ENCODE measurements around the gene ZDHHC14.

Gene ZDHHC14

DNA sequence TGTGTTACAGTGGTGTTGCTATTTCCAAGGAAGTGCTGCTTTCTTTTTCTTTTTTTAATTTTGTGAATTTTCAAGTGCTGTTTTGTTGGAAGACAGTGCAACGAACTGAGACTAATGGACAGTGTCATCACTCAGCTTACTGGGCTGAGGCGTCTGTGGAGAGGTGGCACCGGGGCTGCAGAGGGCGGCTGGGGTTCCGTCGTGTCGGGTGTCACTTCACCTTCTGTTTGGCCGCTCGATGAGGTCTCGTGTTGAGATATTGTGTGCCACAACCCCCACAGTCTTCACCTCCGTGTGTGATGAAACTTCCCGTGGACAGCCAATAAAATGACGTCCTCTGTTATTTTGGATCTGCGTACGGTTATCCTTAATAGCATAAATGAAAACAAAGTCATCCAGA lies 292.6 kb downstream of the ZDHHC14 start:
- Mint-ChIP-seq H3K27ac (no peak overlapping the region), H3K4me3 (no peak overlapping the region), H3K4me1 (peaks cover 18% of the 10 kb centered on the region), H3K9me3 (no peaks in the 10 kb centered on the region), H3K36me3 (no peaks in the 10 kb centered on the region), H3K27me3 (no peaks in the 10 kb centered on the region)

- Mint-ChIP-seq H3K27me3 (no peaks in the 10 kb centered on the region), H3K4me1 (peaks cover 17% of the 10 kb centered on the region), H3K9me3 (no peaks in the 10 kb centered on the region), H3K4me3 (no peak overlapping the region), H3K27ac (no peak overlapping the region), H3K36me3 (no peaks in the 10 kb centered on the region)
Observed at GRCh38 chr6:157674061-157674460, 293.1 kb downstream of the ZDHHC14 start.

GRCh38 chr6:157675831-157676230 lies 294.8 kb downstream of the ZDHHC14 start:
- Mint-ChIP-seq H3K36me3 (no peaks in the 10 kb centered on the region), H3K27ac (no peak overlapping the region)

GRCh38 chr6:157676241-157676640 lies 295.3 kb downstream of the ZDHHC14 start:
- Mint-ChIP-seq H3K4me3 (no peak overlapping the region), H3K27me3 (no peaks in the 10 kb centered on the region), H3K4me1 (no peaks in the 10 kb centered on the region), H3K27ac (no peak overlapping the region), H3K9me3 (no peaks in the 10 kb centered on the region), H3K36me3 (no peaks in the 10 kb centered on the region)

More at GRCh38 chr6:157675831-157676230, 294.8 kb downstream of the ZDHHC14 start:
- peaks cover 3% of the 10 kb centered on the region for H3K4me1 Mint-ChIP-seq
- no peaks in the 10 kb centered on the region for H3K27me3 Mint-ChIP-seq
- H3K9me3 Mint-ChIP-seq, result no peaks in the 10 kb centered on the region
- no peak overlapping the region for H3K4me3 Mint-ChIP-seq

GRCh38 chr6:157677235-157677634 lies 296.2 kb downstream of the ZDHHC14 start:
- H3K4me3 Mint-ChIP-seq, result no peak overlapping the region
- no peaks in the 10 kb centered on the region for H3K27me3 Mint-ChIP-seq
- no peaks in the 10 kb centered on the region for H3K9me3 Mint-ChIP-seq
- no peak overlapping the region for H3K27ac Mint-ChIP-seq
- H3K4me1 Mint-ChIP-seq, result no peaks in the 10 kb centered on the region
- H3K36me3 Mint-ChIP-seq, result no peaks in the 10 kb centered on the region

- H3K27ac Mint-ChIP-seq, result no peak overlapping the region
- no peaks in the 10 kb centered on the region for H3K27me3 Mint-ChIP-seq
- H3K36me3 Mint-ChIP-seq, result no peaks in the 10 kb centered on the region
- H3K9me3 Mint-ChIP-seq, result no peaks in the 10 kb centered on the region
- no peak overlapping the region for H3K4me3 Mint-ChIP-seq
- no peaks in the 10 kb centered on the region for H3K4me1 Mint-ChIP-seq
Observed at GRCh38 chr6:157679605-157680580, 298.9 kb downstream of the ZDHHC14 start.

GRCh38 chr6:157681041-157681650 lies 300.2 kb downstream of the ZDHHC14 start:
- no peaks in the 10 kb centered on the region for H3K36me3 Mint-ChIP-seq

GRCh38 chr6:157682856-157683481 lies 302.0 kb downstream of the ZDHHC14 start:
- H3K36me3 Mint-ChIP-seq, result no peaks in the 10 kb centered on the region
- H3K4me1 Mint-ChIP-seq, result no peaks in the 10 kb centered on the region
- no peak overlapping the region for H3K27ac Mint-ChIP-seq
- no peaks in the 10 kb centered on the region for H3K9me3 Mint-ChIP-seq
- no peak overlapping the region for H3K4me3 Mint-ChIP-seq
- no peaks in the 10 kb centered on the region for H3K27me3 Mint-ChIP-seq

More at GRCh38 chr6:157681041-157681650, 300.2 kb downstream of the ZDHHC14 start:
- Mint-ChIP-seq H3K4me1 (no peaks in the 10 kb centered on the region), H3K9me3 (no peaks in the 10 kb centered on the region), H3K4me3 (no peak overlapping the region), H3K27ac (no peak overlapping the region), H3K27me3 (no peaks in the 10 kb centered on the region)

DNA sequence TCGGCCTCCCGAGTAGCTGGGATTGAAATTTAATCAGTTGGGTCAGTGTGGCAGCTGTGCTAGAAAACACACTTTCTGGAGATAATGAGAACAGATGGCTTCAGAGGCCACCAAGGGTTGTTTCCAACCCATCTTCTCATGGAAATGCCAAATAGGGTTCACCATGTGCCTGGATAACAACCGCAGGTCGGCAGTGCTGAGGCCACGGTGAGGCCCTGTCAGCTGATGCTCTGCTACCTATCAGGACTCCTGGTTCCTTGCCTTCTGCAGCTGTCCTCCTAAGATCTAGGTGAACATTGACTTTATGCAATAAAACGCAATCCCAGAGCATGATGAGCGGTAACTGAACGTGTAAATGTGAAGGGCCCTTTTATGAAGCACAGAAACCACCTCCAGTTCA lies 302.7 kb downstream of the ZDHHC14 start:
- no peaks in the 10 kb centered on the region for H3K36me3 Mint-ChIP-seq
- H3K27me3 Mint-ChIP-seq, result no peaks in the 10 kb centered on the region
- no peak overlapping the region for H3K4me3 Mint-ChIP-seq
- no peaks in the 10 kb centered on the region for H3K4me1 Mint-ChIP-seq
- H3K27ac Mint-ChIP-seq, result no peak overlapping the region
- H3K9me3 Mint-ChIP-seq, result no peaks in the 10 kb centered on the region

DNA sequence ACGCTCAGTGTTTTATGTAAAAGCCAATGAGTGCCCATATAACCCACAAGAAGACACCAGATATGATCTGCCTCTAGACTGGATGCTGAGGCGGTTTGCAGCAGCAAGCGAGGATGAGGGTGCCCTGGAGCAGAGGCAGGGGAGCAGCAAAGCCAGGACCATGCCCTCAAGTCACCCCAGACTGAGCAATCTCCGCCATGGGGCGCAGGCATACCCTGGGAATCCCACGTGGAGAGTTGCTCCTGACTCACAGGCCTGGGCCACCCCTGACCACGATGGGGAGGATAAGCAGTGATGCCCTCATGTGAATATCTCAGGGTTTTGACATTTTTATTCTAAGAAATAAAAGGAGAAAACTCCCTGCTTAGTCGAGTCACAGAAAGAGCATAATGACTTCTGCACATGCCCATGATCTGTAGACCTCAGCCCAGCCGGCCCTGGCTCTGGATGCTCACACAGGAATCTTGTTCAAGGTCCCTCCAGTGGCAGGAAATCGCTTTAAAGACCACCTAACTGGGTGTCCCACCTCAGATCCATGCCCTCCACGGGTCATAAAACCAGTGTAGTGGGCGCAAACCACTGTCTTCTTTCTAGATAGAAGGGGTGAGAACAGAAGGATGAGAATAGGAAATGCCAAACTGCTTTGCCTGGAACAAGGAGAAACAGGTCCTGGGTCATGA lies 303.8 kb downstream of the ZDHHC14 start:
- Mint-ChIP-seq H3K27me3 (no peaks in the 10 kb centered on the region), H3K36me3 (no peaks in the 10 kb centered on the region), H3K4me3 (no peak overlapping the region), H3K9me3 (no peaks in the 10 kb centered on the region), H3K4me1 (no peaks in the 10 kb centered on the region), H3K27ac (no peak overlapping the region)

- Mint-ChIP-seq H3K4me1 (no peaks in the 10 kb centered on the region), H3K9me3 (no peaks in the 10 kb centered on the region), H3K27ac (no peak overlapping the region), H3K4me3 (no peak overlapping the region), H3K27me3 (no peaks in the 10 kb centered on the region), H3K36me3 (no peaks in the 10 kb centered on the region)
Observed at GRCh38 chr6:157685596-157686280, 304.7 kb downstream of the ZDHHC14 start.

DNA sequence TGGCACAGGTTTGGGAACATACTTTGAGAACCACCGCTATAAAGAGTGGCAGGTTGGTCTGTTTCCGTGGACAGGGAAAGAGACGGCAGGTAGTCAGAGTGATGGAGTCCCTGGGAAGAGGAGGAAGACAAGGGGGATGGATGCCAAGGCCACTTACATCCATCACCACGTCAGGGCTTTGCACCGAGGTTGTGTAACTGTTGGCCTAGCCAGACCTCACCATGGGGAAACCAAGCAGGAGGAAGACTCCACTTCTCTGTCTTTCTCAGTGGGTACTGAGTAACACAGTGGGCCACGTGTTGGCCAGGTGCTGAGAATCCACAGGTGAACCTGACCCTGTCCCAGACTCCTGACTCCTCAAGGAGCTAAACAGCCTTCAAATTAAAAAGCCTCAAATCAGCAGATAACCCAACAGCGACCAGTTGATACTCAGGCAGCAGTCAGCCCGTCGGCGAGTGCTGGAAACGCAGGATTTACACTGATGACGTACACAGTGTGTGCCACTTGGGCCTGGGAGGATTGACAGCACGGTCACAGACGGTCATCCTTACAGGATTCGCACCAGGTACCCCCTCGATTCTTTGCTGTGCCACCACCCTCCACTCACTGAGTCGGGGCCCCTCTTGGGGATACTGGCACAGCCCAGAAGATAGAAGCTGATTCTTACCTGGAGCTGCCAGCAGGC lies 307.4 kb downstream of the ZDHHC14 start:
- H3K4me3 Mint-ChIP-seq, result no peak overlapping the region
- H3K9me3 Mint-ChIP-seq, result no peaks in the 10 kb centered on the region
- H3K27ac Mint-ChIP-seq, result no peak overlapping the region
- H3K36me3 Mint-ChIP-seq, result no peaks in the 10 kb centered on the region
- H3K4me1 Mint-ChIP-seq, result no peaks in the 10 kb centered on the region
- no peaks in the 10 kb centered on the region for H3K27me3 Mint-ChIP-seq

GRCh38 chr6:157688960-157689599 lies 308.1 kb downstream of the ZDHHC14 start:
- no peaks in the 10 kb centered on the region for H3K27me3 Mint-ChIP-seq
- no peak overlapping the region for H3K4me3 Mint-ChIP-seq
- no peaks in the 10 kb centered on the region for H3K36me3 Mint-ChIP-seq
- H3K27ac Mint-ChIP-seq, result no peak overlapping the region
- H3K4me1 Mint-ChIP-seq, result no peaks in the 10 kb centered on the region
- no peaks in the 10 kb centered on the region for H3K9me3 Mint-ChIP-seq

- Mint-ChIP-seq H3K27ac (no peak overlapping the region), H3K36me3 (no peaks in the 10 kb centered on the region), H3K4me3 (no peak overlapping the region), H3K9me3 (no peaks in the 10 kb centered on the region), H3K27me3 (no peaks in the 10 kb centered on the region), H3K4me1 (no peaks in the 10 kb centered on the region)
Observed at GRCh38 chr6:157689875-157690274, 308.9 kb downstream of the ZDHHC14 start.

All from activated naive CD4-positive, alpha-beta T cell treated with anti-CD3 and anti-CD28 coated beads, Interleukin-2, amount 50 U/mL, for 24 hours (primary cell).